Activated gamma-delta T cell treated with anti-CD3 and anti-CD28 coated beads, Interleukin-2, amount 50 U/mL, for 16 hours (primary cell): ENCODE data around the gene DUS1L.

Experiments used
- DNase-seq: peaks from one replicate; pipeline ENCODE4 v3.0.0-alpha.2; 2020; ENCODE audit warnings: low read depth

Gene DUS1L

DNA sequence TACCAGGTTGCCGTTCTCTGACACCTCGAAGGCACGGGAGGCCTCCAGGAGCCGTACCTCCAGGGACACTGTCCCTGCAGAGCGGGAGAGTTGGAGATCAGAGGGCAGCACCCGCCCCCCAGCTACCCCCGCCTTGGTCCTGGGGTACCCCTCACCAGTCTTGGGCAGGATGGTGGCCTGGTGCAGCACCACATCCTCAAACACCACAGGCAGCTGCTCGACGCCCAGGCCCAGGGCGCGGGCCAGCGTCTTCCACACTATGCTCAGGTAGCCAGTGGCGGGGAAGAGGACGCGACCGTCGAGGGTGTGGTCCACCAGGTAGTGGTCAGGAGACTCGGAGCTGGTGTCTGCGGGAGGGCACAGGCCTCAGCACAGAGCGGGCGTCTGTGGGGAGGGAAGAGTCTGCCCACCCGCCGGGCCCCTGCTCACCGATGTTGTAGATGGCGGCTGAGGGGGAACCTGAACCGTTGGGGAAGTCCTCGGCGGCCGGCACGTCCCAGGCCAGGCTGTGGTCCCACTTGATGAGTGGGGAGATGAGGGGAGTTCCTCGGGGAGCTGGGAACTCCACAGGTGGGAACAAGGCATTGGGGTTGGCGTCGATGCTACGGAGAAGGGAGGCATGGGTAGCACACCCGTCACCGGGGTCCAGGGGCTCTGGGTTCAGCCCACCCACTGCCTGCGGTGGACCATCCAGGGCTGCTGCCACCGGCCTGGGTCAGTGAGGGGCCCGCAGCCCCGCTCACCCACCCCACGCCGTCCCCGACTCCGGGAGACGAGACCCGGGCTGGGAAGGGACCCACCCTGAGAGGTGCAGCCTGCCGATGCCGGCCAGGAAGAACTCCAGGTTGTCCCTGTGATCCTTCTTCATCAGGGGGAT, 22.6 kb upstream of the DUS1L start:
- no peak for DNase-seq

GRCh38 chr17:82086941-82087906, 21.6 kb upstream of the DUS1L start:
- no peak for DNase-seq

- DNase-seq: no peak
Measured at GRCh38 chr17:82085931-82086764, 20.5 kb upstream of the DUS1L start.

DNA sequence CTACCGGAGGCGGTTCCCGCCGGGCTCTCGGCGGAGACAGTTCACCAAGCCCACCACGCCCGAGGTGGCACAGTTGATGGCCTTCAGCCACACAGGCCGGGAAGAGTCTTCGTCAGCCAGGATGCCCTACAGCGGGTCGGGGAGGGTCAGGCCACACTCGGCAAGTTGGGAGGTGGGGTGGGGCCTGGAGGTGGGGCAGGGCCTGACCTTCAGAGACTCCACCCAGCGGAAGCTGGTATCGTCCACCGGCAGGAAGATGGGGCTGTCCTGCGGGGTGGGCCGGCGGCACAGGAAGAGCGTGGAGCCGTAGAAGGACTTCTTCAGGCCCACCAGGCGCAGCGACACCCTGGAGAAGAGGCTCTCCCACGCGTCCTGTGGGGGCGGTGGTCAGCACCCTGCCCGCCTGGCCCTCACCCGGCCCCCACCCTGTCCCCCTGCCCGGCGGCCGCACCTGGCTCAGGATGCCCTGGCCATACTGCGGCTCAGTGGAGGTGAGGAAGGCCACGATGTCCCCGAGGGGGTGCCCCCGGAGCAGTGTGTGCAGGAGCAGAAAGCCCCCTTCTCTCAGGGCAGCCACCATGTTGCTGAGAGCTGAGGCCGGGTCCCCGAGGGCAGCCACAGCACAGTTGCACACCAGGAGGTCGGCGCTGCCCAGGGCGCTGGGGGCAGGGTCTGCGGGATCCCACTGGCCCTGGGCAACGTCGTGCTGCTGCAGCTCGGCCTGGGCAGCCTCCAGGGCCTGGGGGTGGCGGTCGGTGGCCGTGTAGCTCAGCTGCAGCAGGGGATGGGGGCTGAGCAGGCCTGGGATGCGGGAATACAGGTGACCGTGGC, 19.6 kb upstream of the DUS1L start:
- no peak for DNase-seq

DNA sequence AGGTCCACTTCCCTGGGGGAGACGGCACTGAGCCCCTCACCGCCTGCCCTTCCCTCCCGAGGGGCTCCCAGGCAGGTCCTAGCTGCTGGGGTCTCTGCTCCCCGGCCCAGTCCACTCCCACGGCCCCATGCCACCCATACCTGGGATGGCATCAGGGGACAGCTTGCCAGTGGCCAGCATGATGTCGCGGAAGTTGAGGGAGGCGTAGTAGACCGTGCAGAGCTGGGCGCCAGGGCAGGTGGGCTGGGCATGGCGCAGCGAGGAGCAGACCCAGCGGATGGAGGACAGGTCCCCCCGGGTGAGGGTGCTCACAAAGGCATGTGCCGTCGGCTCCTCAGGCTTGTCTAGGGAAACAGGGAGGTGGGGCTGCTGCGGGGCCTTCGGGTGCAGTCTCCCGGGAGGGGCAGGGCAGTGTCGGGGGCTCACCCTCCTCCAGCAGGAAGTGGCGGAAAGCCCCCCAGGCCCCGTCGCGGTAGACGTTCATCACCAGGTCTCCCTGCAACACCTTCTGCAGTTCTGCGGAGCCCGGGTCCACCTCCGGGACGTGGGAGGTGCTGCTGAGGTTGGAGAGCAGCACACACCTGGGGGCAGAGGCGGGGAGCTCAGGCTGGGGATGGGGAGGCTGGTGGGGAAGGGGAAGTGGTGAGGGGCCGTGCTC, 18.9 kb upstream of the DUS1L start:
- no peak for DNase-seq

- no peak for DNase-seq
Measured at GRCh38 chr17:82083533-82084359, 18.1 kb upstream of the DUS1L start.

DNA sequence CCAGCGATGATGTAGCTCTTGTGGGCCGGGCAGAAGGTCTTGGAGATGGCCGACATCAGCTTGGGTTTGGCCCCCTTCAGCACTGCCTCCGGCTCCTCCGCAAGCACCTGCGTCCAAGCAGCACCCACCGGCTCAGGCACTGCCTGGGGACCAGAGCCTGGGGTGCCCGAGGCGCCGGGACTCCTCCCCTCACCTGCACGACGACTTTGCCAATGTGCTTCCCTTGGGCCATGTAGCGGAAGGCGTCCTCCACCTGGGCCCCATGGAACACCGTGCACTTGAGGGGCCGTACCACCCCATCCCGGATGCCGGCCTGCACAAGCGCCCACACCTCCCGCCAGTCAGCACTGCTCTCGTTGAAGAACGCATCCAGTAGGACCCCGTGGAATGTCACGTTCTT, 17.4 kb upstream of the DUS1L start:
- DNase-seq: no peak

GRCh38 chr17:82082456-82082855, 16.9 kb upstream of the DUS1L start:
- no peak for DNase-seq

DNA sequence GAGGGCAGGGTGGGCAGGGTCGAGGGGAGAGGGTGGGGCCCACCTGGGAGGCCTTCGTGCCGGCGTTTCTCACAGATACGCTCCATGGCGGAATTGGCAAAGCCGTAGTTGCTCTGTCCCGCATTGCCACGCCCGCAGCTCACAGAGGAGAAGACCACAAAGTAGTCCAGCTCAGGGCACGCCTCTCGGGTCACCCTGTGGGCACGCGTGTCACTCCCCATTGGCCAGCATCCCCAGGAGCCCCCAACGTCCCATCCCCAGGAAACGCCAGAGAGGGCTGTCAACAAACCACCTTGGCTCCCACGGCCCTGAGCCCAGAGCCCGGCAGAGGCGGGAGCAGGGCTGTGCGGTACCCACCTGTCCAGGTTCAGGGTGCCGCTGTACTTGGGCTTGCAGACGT, 16.4 kb upstream of the DUS1L start:
- no peak for DNase-seq

- DNase-seq: no peak
Measured at GRCh38 chr17:82081546-82081945, 15.9 kb upstream of the DUS1L start.

DNA sequence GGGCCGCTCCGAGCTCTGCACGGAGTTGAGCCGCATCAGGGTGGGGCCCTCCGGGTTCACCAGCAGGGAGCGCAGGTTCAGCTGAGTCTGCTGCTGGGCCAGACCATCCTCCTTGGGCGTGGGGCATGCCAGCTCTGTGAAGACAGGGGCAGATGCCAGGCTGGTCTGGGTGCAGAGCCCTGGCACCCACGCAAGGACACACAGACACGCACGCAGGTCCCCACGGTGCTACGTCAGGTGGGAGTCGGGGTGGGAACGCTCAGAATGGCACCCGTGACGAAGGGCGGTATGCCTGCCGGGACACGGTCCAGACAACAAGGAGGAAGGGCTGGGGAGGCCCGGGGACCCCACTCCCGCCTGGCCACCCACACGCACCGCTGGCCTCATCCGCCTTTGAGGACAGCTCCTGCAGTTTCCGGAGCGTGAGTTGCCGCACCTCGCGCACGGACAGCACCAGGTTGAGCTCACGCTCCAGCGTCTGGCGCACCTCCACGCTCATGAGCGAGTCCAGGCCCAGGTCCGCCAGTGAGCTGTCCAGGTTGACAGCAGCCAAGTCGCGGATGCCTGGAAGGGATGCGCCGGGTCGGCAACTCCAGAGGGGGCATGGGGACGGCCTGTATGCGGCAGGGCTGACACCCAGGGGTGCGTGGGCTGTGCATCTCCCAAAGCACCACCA, 15.3 kb upstream of the DUS1L start:
- DNase-seq: no peak

GRCh38 chr17:82080048-82080788, 14.6 kb upstream of the DUS1L start:
- DNase-seq: no peak

DNA sequence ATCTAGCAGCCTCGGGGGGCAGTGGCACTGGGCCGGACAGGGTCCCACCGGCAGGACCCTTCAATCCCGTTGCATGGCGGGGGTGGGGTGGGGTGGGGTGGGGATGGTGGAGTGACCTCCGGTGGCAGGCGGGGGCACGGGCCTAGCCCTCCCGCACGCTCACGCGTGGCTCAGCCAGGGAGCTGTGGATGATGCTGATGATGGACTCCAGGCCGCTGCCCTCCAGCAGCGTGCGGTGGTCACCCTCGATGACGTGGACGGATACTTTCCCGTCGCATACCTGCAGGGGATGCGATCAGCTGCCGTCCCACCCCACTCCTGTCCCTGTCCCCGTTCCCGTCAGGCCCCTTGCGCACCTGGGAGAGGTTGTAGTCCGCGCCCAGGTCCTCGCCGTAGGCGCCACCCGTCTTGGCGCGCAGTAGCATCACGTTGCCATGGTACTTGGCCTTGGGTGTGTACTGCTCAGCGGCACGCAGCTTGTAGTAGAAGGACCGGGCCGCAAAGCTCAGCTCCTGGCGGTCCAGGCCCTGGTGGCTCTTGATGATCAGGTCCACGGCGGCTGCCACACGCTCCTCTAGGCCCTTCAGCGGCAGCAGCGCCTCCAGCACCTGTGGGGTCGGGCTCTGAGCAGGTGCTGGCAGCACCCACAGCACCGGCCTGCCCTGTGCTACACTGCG, 13.5 kb upstream of the DUS1L start:
- no peak for DNase-seq

DNA sequence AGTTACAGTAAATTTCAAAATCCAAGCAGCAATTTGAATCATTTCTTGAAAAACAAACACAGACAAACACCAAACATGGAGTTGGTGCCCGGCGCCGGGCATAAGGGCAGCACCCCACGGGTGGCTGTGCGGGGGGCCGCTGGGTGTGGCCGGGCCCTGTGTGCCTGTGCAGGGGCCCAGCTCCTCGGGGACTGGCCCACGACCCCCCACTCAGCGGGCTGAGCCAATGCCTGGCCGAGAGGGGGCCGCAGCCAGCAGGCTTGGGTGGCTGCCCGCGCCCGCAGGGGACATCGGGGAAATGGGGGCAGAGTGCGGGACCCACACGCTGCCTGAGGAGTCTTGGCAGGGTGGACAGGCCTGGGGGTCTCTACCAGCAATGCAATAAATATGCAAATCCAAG, 12.8 kb upstream of the DUS1L start:
- no peak for DNase-seq

GRCh38 chr17:82077617-82078358, 12.2 kb upstream of the DUS1L start:
- no peak for DNase-seq

GRCh38 chr17:82076785-82077591, 11.4 kb upstream of the DUS1L start:
- DNase-seq: no peak
